Muscle of back (tissue), 11 donors: ENCODE data around the gene GDPD5. TPM values are rescaled to one million over a fixed set of nuclear protein-coding genes. Genes with fewer than 3 reads are reported as not detected.

ENCODE experiments used
- DNase-seq, 3 donors: peaks; one replicate each; pipeline versions ENCODE4 v3.0.0 to v3.0.0-alpha.2; 2013
- polyA plus RNA-seq, 10 donors: library from polyadenylated mRNA; unstranded; fragments of 120-200 nt; gene quantifications; one replicate each; pipeline ENCODE4 v1.2.1, GENCODE V29; 2013; ENCODE audit not compliant: insufficient read length in 10 of 10

The GDPD5 gene
- polyA plus RNA-seq, 10 donors: 14.1 to 27.4 (median 19.7) TPM

GRCh38 chr11:75558939-75559843 is 33.5 kb upstream of the GDPD5 start:
- peak; percentile 88 to 94 (median 93) for DNase-seq

GRCh38 chr11:75557666-75558494 is 32.1 kb upstream of the GDPD5 start:
- DNase-seq: peak; percentile 88 to 94 (median 92)

- peak in 1 of 3 donors; percentile 50 for DNase-seq
Measured at GRCh38 chr11:75556275-75556674, 30.5 kb upstream of the GDPD5 start.

GRCh38 chr11:75555079-75555811 is 29.5 kb upstream of the GDPD5 start:
- no peak for DNase-seq

GRCh38 chr11:75554258-75555022 is 28.7 kb upstream of the GDPD5 start:
- peak; percentile 98 to 100 (median 100) for DNase-seq

GRCh38 chr11:75553889-75554257 is 28.1 kb upstream of the GDPD5 start:
- no peak for DNase-seq

- DNase-seq: peak in 1 of 3 donors; percentile 39
Measured at GRCh38 chr11:75553182-75553581, 27.4 kb upstream of the GDPD5 start.

GRCh38 chr11:75549370-75549958 is 23.7 kb upstream of the GDPD5 start:
- DNase-seq: no peak

- DNase-seq: no peak
Measured at GRCh38 chr11:75548595-75549272, 23.0 kb upstream of the GDPD5 start.

GRCh38 chr11:75547617-75548058 is 21.9 kb upstream of the GDPD5 start:
- DNase-seq: peak; percentile 63 to 89 (median 84)

GRCh38 chr11:75547177-75547576 is 21.4 kb upstream of the GDPD5 start:
- no peak for DNase-seq

- no peak for DNase-seq
Measured at GRCh38 chr11:75543806-75544205, 18.1 kb upstream of the GDPD5 start.

GRCh38 chr11:75542088-75542438 is 16.3 kb upstream of the GDPD5 start:
- DNase-seq: no peak

GRCh38 chr11:75541193-75542087 is 15.7 kb upstream of the GDPD5 start:
- DNase-seq: no peak

- peak in 1 of 3 donors; percentile 62 for DNase-seq
Measured at GRCh38 chr11:75539459-75540334, 14.0 kb upstream of the GDPD5 start.

GRCh38 chr11:75538150-75538942 is 12.6 kb upstream of the GDPD5 start:
- no peak for DNase-seq

- no peak for DNase-seq
Measured at GRCh38 chr11:75537740-75538139, 12.0 kb upstream of the GDPD5 start.
